Measurements from ENCODE around the gene SLX4IP. TPM values are rescaled to one million over a fixed set of nuclear protein-coding genes. Genes with fewer than 3 reads are reported as not detected.
"Not testable (repeated sequence)": the region's sequence is repeated elsewhere in the genome, so short reads cannot be mapped to it uniquely, and the experiment has no call there.

SLX4IP gene
- total RNA-seq, 1 experiment from 2014 or later, result 5.2 TPM

DNA sequence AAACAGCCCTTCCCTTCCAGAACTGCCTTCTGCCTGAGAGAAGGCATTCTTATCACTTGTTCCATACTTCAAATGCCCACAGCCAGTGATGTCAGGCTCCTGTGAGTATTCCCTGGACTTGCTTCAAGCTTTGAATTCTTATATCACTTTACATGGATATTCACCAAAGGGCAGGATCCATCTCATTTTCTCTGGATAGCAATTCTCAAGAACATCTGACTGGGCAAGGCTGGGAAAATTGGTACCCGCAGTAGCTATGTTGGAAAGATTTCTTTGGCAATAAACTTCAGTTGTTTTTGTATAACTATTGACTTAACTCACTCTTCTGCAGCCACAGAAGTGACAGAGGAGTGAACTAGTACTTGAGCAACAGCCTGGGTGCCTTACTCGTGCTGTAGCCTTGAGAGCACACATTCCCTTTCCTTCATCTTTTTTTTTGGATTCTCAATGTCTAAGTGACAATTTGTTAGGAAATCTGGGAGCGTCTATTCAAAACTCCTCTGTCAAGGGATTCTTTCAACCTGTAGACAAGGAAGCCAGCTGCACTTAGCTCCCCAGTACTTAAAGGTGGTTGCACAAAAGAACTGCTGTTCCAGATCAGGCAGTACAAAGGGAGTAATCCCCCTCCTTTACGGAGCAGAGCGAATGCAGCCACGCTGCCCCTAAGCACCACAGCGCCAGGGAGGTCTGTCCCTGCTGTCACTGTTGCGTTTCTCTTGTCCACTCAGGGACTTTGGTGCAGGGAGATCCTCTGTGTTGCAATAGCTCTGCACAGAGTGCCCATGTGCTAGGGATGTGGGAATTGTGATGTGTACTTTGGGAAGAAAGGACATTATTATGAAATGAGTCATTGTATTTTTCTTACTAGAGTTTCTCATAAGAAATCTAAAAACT, 169.1 kb downstream of the SLX4IP start:
- peak; percentile 90 for DNase-seq (ENCODE audit: low spot score)

DNA sequence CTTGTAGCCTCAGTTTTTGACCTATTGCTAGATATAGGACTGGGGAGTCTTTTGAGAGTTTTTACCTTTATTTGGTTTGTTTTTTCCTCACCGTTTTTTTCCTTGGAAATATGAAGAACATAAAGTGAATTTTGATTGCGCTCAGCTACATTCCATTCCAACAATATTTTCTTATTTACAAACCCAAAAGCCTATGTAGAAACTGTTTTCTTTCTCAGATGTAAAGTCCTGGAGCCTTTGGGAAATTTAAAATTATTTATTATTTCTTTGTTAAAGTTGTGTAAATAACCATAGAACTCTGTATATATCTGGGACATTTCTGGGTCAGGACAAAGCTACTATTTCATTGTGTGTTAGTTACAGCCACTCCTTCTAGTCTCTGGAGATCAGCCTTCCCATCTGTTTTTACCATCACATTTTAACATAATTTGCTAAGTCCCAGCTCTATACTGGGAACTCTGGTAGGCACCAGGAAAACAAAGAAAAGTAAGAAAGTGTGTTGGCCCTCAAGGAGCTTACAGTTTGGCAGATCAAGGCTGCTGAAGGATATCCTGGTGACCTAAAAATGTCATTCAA, 169.8 kb downstream of the SLX4IP start:
- DNase-seq (ENCODE audit: low spot score), result no peak

DNA sequence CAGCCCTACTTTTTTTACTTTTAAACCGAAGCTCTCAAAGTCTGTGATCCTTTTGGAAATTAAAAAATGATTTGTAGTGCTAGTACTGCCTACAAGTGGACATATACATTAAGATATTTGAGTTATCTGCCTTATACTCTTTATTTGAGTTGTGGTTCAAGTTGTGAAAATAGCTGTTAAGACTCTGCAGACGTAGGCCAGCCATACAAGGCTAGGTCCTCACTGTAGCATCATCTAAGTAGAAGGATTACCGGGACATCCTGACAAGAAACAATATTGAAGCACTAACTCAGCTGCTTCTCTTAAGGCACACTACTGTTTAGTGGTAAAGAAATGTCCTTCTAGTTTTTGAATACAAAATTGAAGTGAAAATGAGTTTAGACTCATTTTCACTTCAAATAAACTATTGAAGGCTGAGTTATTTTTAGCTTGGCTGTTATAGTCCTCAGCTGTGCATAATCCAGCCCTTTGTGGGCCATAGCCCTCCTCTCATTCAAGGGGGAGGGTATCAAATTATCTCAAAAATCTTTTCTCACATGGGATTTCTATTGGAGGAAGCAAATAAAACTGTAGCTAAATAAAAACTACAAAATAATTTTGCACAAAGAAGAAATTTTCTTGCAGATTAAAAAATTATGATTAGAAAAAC, 170.6 kb downstream of the SLX4IP start:
- no peak for DNase-seq (ENCODE audit: low spot score)

DNA sequence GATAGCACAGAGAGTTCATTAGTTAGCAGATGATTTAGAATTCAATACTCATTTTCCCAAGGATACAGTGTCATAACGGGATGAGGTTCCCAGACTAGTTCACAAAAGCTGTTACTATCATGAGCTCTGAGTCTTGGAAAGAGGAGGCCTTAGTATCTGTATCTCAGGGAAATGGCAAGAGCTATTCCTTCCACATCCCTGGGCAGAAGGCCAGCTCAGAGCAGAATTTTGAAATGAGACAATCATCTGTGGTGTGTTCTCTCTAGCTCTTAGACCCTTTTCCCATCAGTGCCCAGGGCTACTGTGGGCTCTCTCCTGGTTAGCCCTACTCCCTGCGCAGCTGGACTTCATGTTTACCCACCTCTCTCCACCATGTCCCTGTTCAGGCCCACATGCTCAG, 174.2 kb downstream of the SLX4IP start:
- no peak for DNase-seq (ENCODE audit: low spot score)

DNA sequence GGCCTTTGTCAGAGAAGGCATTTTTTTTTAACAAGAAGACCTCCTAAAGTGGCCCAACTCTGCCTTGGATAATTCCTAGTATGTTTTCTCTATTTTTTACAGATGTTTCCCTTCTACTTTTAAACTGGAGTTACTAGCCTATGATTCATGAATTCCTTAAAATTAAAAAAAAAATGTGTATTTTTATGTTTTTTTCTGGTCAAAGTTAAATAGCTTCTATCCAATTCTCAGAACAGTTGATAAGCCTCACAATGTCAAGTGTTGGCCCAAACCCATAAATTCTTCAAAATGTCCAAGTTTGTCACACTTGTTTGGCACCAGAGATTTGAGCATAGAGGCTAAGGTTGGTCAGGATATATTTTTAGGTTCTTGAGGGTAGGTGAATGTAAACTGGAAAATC, 174.7 kb downstream of the SLX4IP start:
- DNase-seq (ENCODE audit: low spot score), result no peak

DNA sequence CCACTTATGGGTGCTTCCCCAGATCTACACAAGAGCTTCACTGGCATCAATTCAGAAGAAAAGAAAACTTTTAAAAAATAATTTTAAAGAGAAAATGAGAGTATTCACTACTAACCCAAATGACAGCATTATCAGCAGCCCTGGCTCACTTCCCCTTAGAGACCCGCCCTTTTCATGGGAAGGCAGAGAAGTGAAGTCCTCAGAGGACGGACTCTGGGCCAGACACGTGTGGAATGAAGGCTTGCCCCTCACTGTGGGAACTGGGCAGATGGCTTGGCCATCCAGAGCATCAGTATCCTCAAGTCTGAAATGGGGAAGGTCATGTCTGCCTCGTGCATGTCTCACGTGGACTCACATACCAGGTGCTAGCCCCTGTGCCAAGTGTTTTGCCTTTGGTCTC, 175.1 kb downstream of the SLX4IP start:
- DNase-seq (ENCODE audit: low spot score), result no peak

DNA sequence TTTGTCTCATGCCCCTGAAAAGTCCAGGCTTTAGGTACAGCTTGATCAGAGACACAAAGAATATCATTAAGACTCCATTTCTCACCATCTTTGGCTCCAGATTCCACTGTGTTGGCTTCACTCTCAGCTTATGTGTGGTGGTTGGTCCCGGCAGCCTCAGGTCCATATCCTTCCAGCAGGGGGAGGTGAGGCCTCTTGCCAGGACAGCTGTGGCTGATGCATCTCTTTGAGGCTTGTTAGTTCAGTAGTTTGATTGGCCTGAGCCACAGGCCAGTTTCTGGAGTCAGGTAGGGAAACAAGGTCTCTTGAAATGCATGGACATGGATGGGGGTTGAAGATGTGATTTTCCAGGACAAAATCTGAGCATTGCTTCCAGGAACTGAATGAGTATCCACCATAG, 176.3 kb downstream of the SLX4IP start:
- peak; percentile 30 for DNase-seq (ENCODE audit: low spot score)

DNA sequence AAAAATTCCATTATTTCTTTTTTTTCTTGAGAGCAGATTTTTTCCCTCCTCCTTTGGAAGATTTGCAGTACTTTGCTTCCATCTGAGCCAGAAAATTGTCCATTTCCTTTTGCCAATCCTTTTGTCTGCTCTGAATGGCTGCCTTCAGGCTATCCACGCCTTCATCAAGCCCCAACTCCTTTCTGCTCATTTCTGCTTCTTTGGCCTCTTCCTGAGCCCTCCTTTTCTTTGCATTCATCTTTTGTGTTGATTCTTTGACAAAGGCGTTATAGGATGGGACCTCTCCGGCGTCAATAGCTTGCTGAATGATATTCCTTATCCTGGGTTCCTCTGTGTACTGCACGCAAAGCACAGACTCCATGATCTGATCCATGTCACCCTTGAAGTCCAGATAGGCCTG, 178.3 kb downstream of the SLX4IP start:
- not testable (repeated sequence) for DNase-seq (ENCODE audit: low spot score)

DNA sequence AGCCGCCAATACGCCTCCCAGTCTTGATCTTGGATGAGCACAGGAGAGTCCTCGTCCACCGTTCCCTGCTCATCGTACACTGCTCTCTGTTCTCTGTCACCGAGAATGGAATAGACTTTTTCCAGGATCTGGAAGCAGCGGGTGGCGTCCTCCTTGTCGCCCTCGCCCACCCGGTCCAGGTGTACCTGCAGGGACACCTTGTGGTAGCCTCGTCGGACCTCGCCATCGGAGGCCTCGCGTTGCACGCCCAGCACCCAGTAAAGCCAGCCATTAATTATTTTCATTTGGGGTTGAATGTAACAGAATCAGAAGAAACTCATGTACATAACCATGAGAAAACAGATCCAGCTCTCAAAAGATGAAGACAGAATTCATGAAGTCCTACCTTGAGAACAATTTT, 178.8 kb downstream of the SLX4IP start:
- no peak for DNase-seq (ENCODE audit: low spot score)

DNA sequence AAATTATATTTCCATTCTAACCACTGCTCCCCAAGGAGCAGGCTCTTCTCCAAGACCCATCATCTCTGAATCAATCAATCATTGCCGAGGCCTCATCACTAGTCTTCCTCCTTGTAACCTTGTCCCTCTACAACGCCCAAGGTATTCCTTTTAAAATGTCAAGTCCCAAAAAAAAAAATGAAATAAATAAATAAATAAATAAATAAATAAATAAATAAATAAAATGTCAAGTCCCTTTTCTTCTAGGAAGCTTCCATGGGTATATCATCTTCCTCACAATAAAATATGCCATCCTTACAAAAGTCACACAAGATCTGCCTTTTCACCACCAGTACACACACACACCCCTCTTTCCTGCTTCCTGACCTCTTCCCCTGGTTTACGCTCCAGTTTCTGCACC, 181.1 kb downstream of the SLX4IP start:
- DNase-seq (ENCODE audit: low spot score), result no peak

DNA sequence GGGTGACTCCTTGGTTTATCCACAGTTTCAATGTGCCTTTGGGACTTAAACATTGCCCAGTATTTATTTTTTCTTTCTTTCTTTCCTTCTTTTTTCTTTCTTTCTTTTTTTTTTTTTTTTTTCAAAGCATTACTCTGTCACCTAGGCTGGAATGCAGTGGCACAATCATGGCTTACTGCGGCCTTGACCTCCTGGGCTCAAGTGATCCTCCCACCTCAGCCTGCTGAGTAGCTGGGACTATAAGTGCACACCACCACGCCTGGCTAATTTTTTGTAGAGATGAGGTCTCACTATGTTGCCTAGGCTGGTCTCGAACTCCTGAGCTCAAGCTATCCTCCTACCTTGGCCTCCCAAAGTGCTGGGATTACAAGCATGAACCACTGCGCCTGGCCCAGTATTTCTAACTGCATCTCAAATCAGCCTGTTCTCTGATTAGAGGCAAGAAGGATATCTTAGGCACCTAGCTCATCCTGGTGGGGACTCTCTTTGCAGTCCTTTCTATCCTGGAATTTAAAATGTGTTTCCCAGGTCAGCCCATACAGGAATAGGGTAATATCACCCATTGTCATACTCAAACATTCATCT, 182.5 kb downstream of the SLX4IP start:
- DNase-seq (ENCODE audit: low spot score), result not testable (repeated sequence)

DNA sequence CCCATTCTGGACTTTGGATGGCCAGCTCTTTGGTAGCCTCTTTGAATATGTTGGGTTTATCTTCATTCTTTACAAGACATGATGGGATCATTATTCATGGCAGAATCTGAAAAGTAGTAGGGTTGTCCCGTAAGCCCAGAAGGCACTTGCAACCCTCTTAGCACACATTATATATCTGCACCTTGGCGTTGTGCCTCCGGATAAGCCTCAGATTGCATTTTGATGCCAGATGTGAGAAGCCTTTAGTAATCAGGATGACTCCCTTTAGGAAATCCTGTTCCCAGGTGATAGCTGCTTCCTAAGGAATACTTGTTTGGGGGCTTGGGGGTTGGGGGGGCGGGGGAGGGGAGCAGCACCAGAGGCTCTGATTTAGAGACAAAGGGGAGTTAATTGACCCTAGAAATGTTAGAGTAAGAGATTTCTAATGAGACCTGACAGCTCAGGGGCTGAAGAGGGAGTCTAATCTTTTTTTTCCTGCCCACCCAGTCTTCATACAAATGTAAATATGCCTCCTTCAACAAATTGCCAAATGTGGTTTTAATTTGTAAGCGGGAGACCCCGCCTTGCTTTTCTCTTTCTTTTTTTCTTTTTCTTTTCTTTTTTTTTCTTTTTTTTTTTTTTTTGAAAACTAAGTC, 183.6 kb downstream of the SLX4IP start:
- no peak for DNase-seq (ENCODE audit: low spot score)

DNA sequence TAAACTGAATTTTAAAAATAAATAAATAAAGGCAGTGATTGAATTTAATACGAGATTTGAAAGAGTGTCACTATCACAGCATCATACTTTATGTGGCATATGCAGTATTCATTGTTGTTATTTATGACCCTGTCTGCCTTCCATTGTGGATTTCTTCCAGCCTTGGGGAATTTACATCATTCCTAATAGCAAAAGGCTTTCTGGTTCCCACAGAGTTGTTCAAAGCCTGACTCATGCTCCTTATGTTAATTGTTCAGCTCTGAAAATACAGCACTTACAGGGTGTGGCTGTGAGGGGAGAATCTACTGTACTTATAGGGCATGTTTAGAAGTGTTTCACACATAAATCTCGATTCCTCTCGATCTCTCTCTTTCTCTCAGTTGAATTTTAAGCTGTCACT, 184.3 kb downstream of the SLX4IP start:
- DNase-seq (ENCODE audit: low spot score), result peak; percentile 89

DNA sequence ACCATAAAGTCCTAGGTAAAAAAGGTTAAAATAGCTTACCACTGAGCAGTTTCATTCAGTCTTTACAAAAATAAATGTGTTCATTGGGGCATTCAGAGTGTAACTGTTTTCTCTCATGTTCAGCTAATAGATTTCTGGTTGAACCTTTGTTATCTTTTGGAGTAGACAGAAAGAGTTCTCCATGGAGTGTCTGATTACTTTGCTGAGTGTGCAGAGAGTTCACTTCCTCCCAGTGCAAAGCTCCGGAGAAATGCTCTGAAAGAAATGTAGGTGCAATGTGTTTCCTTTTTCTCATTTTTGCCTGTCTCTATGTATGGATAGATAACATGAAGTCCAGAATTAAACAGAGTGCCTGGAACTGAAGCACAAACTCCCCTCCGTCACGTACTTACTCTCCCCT, 186.0 kb downstream of the SLX4IP start:
- no peak for DNase-seq (ENCODE audit: low spot score)

DNA sequence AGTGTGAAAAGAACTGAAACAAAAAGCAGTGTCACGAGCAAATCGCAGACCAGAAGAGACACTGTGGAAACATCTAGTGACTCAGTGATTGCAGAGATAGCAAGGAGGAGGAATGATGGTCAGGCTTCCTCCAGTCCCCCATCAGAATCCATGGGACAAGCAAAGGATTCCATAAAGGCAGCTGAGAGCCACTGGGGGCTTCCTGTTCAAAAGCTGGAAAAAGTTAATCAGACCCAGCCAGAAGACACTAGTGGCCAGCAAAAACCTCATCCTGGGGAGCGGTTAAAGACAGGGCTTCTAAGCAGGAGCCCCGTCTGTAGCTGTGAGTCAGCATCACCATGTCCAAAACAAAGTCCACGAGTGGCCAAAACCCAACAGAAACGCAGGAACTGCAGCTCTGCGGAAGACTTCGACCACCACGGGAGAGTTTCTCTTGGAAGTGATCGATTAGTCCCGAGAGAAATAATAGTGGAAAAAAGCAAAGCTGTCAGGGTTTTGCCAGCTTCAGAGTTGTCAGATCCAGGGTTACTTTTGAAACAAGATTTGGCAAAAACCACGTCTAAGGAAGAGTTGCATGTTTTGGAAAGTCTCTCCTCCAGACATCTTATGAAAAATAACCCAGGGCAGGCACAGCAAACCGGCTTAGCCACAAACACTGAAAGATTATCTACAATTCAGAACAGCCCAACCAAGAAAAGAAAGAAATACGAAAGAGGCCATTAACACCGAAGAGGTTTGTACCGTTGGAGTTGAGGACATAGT, 187.7 kb downstream of the SLX4IP start:
- no peak for DNase-seq (ENCODE audit: low spot score)

DNA sequence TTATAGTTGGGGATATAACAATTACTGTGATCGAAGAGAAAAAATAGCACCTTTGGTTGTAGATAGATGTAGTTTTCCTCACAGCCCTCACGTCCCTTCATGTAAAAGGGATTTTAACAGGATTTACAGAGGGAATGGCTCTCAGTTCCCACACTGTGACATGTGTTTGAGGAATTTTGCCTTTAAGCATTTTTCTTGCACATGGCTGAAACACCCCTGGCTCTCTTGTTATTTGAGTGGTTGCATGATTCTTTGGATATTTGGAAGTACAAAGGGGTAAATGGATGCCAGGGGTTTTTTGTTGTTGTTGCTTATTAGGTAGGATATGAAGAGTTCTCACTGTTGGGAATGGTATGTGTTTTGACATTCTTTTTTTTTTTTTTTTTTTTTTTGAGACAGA, 190.5 kb downstream of the SLX4IP start:
- DNase-seq (ENCODE audit: low spot score), result no peak

DNA sequence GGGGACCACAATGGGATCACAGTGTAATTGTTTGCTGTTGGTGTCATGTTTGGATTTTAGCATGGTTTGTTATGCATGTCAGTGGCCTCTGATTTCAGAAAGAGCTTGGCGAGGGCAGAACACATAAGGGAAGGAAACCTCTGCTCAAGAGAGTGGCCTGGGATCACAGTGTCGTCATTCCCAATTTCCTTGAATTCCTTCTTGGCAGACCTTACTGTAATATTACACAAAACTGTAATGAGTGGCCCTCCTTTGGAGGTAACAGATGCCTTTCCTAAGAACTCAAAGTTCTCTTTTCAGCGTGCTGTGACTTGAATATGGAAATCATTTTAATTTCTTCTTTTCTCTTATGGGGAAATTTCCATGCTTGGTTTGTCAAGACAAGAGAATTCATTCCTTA, 191.8 kb downstream of the SLX4IP start:
- DNase-seq (ENCODE audit: low spot score), result no peak

DNA sequence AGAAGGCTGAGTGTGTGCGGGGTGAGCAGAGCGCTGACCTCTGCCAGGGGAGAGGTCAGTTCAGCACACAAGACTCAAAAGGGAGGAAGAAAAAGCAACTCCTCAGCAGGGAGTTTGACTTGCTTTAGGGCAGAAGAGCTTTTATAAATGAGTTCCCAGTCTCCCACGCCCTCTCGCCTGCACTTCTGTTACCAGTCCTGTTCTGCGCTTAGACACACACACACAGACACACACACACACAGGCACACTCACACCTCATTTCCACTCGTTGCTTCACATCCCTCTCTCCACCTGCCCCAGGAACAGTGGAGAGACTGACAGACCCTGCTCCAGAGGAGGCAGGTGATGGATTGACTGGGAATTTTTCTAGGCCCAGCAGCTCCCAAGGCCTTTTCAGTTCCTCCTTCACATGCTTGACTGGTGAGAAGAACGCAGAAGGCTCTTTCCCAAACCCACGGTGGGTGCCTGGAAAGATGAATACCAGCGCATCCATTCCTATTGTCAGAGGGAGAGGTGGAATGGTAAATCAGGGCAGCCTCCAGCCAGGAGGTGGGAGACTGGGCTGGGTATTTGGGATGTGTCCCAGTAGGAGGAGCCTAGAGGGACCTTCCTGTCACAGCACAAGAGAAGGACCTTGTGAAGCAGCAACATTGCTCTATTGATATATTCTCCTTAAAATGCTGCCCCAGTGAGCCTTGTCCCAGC, 195.0 kb downstream of the SLX4IP start:
- DNase-seq (ENCODE audit: low spot score), result no peak

DNA sequence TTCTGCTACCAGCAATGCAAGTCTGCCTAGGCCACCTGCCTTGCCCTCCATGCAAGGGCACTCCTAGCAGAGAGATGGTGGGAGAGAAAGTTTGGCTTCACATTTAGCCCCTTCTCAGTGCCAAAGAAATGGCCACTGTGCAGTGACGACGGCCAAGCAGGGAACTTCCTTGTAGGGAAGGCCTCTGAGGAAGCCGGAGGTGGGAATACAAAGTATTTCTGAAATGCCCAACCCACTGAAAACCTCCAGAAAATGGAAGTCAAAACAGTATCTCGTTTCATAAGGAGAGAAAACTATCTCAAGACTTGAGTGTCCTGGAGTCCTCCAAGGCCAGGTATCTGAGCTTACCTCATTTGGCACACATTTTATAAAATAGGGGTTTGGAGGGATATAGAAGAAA, 196.0 kb downstream of the SLX4IP start:
- DNase-seq (ENCODE audit: low spot score), result no peak

DNA sequence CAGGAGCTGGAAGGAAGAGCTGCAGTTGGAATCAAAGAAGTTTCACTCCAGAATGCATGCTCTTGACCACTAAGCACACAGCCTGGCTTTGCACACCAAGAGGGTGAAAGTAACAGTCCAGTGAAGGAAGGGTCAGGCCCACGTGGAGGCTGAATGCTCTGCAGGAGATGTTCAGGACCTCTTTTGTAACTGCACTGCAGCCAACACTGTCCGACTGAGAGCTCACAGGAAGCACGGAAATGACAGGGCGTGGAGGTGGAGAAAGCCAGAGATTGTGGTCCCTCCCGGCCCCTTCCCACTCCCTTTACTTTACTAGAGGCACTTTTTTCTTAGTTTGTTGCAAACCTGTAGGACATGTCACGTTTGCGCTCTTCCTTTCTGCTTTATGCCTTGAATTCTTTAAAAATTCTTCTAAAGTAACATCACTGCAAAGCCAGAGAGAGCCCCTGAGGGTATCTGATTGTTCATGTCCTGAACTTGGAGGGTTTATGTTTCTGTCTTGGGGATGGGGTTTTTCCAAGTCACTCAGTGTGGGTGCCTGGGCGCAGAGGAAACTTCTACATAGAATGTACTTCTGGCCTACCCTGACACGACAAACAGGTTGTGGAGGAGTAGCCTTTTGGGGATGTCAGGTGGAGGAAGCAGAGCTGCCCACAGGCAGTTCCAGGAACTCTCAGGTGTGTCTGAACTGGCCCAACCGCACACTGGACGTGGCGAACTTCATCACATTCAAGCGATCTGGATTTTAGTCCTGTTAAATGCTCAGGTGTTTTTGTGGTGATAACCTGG, 197.8 kb downstream of the SLX4IP start:
- DNase-seq (ENCODE audit: low spot score), result no peak
